ENCODE measurements around the gene ATAD1.

- TF ChIP-seq, protein P1, sequence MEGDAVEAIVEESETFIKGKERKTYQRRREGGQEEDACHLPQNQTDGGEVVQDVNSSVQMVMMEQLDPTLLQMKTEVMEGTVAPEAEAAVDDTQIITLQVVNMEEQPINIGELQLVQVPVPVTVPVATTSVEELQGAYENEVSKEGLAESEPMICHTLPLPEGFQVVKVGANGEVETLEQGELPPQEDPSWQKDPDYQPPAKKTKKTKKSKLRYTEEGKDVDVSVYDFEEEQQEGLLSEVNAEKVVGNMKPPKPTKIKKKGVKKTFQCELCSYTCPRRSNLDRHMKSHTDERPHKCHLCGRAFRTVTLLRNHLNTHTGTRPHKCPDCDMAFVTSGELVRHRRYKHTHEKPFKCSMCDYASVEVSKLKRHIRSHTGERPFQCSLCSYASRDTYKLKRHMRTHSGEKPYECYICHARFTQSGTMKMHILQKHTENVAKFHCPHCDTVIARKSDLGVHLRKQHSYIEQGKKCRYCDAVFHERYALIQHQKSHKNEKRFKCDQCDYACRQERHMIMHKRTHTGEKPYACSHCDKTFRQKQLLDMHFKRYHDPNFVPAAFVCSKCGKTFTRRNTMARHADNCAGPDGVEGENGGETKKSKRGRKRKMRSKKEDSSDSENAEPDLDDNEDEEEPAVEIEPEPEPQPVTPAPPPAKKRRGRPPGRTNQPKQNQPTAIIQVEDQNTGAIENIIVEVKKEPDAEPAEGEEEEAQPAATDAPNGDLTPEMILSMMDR (conservative IDR thresholded peaks at IDR 0.05; ENCODE audit: low read depth, low read length) = no peak
- TF ChIP-seq EZH2 (IDR thresholded peaks at IDR 0.05; ENCODE audit: borderline replicate concordance, low read depth, low read length, poor library complexity, severe bottlenecking) = no peak
Measured at GRCh38 chr10:87843714-87844113, 25.7 kb upstream of the ATAD1 start.
